Measurements from ENCODE around the gene PANK1.
"Not testable (repeated sequence)": the region's sequence is repeated elsewhere in the genome, so short reads cannot be mapped to it uniquely, and the experiment has no call there.

Gene PANK1

DNA sequence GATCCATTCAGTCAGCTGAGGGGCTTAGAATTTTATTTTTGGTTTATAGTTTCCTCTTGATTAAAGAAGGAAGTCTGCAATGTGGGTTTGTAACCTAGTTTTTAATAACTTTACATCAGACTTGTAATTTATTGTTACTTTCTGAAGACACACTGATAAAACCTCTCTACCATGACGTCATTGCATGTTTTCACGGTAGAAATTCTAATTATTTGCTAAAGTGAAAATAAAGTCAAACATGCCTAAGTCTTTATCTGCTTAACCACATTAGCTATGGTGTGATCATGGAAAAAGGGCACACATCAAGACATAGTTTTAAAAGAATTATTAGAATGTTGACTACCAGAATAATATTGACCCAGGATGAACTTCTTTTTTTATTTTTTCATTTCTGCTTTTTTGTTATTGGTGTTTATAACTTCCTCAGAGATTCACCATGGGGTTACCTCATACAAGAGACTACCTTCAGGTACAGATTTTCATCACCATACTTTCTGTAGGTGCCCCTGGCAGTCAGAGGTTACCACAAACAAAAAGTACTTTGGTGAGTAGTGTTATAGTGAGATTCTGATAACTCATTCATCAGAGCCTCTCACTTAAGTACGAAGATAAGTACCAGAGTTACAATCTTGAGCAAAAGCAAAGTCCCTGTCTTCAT lies 7.0 kb upstream of the PANK1 start:
- no peak for DNase-seq

DNA sequence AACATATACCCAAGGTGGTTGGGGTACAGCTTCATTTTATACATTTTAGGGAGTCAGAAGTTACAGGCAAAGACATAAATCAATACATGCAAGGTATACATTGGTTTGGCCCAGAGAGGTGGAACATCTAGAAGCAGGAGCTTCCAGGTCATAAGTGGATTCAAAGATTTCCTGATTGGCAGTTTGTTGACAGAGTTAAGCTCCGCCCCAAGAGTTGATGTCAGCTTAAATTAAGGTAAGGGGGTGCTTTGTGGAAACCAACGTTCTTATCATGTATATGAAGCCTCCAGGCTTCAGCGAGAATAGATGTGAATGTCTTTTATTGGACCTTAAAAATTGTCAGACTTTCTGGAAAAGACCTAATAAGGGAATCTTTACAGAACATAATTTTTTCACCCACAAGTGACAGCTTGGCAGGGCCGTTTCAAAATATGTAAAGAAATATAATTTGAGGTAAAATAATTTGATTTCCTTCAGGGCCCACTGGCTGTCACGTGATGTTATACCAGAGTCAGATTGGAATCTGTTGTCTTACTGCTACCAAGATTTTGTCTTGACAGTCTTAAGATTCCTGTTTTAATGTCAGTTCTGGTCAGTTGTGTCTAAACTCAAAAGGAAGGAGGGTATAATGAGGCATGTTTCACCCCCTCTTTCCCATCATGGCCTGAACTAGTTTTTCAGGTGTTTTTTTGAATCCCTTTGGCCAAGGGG lies 6.3 kb upstream of the PANK1 start:
- no peak for DNase-seq

DNA sequence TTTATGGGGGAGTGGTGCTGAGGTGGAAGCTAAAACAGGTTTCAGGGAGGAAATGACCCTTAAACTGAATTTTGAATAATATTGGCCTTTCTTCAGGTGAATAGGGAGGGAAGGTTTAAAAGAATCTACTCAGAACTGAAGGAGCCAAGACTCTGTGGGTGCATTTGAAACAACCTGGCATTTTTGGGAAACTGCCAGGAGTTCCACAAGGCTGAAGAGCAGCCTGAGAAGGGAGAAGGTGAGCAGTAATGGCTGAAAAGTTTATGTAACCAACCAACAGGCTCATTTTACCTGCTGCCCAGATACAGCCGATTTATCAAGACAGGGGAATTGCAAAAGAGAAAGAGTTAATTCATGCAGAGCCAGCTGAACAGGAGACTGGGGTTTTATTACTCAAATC lies 4.0 kb upstream of the PANK1 start:
- no peak for DNase-seq

DNA sequence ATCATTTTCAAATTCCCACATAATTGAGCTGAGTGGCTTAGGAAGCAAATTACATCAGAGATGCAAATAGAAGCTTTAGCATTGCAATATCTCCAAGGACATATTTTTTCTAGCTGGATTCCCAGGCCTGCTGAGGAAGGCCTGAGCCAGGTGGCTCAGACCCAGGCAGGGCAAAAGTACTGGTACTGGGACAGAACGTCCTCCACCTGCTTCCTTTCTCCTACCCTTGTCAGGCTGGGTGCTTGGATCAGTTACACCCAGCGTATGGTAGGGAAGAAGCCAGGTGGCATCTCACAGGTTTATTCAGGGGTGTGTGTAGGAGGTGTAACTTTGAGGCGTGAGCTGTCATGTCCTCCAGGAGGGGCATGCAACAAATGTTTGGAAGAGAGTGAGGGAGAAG lies 3.0 kb upstream of the PANK1 start:
- no peak for DNase-seq

DNA sequence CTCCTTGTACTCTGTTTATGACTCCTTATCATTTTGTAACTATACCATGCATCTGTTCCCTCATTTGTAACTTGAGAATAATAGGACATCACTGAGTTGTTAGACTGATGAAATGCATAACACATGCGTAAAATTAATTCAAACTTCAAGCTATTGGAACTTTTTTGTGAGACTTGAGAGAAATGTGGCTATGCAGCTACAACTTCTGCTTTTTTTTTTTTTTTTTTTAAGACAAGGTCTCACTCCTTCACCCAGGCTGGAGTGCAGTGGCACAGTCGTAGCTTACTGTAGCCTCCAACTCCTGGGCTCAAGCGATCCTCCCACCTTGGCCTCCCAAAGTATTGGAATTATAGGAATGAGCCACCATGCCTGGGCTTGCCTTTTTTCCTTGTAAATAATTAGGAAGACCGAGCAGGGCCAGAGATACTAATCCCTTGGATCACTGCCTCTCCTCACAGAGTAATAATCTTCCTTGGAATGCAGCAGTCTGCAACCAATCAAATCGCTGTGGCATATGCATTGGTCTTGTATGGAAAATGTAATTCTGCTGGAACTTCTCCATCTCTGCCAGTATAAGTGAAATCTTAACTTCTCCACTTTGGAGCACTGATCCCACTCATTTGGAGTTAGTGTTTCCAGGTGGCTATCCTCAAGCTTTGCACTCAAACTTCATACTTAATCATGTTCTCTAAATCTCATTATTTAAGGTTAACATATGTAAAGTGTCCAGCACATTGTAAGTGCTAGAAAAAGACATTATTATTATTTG lies 2.0 kb upstream of the PANK1 start:
- DNase-seq = peak; percentile 27

DNA sequence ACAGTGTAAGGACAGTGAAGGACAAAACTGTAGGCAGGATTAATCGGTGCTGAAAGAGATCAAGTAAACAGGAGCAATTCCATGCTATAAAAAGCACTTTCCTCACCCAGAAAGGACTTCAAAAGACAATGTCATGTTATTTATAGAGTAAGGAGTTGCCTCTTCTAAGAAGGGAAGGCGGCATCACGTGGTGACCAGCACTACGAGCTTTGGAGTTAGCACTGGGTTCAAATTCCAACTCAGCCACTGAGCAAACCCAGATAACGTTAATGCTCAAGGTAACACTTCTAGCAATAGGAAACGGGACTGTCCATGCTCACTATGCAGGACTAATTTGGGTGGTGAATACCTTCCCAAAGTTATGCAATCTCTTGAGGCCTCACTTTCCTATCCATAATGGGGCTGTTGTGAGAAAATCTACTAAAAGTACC lies 715 bp upstream of the PANK1 start:
- peak; percentile 55 for DNase-seq

DNA sequence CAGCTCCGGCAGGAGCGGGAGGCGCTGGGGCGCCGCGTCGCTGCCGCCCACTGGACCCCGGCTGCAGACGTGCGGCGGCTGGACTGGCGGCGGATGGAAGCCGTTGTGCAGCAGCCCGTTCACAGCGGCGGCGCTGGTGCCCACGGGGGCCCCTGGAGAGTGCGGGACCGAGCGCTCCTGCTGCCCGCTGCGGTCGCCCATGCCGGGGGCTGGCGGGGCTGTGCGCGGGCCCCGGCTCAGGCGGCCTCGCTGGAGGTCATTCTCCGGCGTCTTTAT lies 413 bp downstream of the PANK1 start:
- DNase-seq = no peak

DNA sequence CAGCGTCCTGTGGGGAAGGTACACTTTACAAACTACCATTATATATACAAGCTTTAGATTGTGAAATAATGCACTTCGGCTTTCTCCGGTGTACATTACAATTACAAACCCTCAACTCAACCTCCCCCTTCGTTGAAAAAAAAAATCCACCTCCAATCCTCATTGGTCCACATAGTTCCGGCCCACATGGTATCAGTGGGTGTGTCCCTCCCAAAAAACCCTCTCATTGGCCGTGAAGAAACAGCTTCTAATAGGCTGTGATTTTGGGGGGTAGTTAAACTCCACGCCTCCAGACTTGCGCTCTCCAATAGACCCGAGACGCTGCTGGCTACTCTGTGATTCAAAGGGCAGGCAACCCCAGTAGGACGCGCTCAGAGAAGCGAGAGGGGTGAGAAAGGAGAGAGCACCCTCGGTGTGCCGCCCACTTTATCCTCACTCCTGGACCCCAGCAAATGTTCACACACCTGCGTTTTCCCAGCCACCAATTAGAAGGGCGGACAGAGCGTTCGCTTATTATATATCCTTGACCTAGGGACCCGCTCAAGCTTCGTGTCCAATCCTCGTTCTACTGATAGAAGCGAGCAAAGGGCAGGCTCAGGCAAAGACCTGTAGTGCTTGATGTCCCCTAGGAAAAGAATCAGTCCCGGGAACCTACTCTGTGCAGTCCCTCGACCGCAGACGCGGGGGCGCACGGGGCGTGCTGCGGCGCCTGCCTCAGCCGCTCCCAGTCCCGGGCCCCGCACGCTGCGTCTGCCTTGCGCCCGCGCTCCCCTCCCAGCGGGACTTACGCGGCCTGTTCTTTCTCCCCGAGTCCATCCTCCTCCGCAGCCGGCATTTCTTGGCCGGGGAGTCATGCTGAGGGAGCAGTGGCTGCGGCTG lies 991 bp downstream of the PANK1 start:
- DNase-seq = peak; percentile 99

DNA sequence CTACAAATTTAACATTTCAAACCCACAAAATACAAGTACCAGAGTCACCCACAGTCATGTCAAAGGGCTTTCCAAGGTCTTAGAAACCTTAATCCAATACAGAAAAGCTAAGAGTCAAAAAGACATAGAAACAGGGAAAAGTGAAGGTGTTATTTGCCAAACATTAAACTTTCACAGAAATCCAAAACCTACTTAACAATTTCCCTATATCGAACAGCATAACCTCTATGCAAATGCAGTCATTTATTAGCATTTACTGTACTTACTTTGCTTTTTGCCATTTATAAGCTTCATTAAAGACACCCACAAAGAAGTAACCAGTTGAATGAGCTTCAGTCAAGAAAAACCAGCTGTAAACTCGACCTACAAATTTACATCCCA lies 1.6 kb downstream of the PANK1 start:
- DNase-seq = no peak

DNA sequence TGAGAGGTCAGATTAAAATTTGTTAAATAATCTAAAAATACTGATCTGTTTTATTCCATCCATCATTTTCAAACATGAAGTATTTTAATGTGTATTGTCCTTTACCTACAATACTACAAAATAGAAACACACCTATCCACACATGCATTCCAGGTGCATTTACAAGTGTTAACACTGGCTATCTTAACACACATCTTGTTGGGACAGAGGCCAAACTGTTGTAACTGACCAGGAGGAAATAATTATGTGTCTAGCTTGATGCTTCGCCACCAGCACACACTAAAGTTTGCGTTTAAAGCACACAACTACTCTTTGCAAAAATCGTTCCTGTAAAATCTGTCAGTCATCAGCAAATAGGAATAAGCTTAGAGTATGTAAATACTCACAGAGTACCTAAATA lies 2.8 kb downstream of the PANK1 start:
- no peak for DNase-seq

DNA sequence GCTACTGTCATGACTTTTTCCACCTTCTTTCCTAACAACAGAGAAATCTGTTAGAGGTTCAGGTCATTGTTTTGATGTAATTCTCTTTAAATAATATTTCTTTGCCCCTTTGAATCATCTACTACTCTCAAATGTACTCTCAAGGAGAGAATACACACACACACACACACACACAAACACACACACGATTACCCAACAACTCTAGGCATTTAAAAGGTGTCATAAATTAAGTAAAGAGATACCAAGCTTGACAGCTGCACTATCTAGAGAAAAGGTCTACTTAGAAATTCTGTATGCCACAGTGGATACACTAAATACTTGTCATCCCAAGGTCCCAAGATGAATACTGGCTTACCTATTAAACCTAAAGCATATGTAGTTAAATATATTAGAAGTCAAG lies 4.8 kb downstream of the PANK1 start:
- no peak for DNase-seq

DNA sequence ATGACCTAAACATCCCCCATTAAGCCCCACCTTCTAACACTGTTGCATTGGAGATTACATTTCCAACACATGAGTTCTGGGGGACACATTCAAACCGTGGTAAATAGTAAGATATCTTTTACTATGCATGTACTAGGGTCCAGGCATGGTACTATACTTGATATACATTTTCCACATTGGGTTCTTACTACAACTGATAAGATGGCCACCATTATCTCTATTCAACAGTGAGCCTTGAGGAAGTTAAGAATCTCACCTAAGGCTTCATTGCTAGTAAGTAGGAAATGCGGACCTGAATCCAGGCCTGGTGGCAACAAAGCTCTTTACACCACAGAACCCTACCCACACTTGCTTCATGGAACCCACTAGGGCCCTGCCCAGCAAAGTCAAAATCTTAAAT lies 5.7 kb downstream of the PANK1 start:
- peak; percentile 63 for DNase-seq

DNA sequence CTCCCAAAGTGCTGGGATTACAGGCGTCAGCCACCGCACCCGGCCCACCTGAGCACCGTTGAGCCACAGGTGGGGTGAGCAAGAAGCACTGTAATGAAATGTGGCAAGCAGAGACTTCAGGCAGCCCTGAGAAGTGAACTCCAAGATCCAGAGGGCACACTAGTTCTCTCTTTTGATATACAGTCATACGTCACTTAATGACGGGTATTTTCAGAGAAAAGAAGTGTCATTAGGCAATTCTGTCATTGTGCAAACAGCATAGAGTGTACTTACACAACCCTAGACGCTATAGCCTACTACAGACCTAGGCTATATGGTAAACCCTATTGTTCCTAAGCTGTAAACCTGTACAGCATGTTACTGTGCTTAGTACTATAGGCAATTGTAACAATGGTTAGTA lies 7.9 kb downstream of the PANK1 start:
- peak; percentile 58 for DNase-seq

DNA sequence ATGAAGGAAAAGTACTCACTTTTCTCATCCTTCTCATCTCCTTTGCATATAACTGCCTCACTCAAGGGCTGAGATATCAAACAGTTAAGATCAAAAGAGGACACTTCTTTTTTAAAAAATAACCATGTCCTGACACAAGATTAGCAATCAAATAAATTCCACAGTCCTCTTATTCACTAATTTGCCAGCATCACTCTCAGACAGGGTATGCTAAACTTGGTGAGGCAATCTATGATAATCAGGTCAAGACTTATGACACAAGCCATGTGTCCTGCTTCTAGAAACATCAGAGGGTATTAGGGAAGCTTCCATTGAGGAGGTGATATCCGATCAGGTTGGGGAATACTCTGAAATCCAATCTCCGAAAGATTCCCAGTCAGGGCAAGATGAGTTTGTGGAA lies 10.4 kb downstream of the PANK1 start:
- no peak for DNase-seq

DNA sequence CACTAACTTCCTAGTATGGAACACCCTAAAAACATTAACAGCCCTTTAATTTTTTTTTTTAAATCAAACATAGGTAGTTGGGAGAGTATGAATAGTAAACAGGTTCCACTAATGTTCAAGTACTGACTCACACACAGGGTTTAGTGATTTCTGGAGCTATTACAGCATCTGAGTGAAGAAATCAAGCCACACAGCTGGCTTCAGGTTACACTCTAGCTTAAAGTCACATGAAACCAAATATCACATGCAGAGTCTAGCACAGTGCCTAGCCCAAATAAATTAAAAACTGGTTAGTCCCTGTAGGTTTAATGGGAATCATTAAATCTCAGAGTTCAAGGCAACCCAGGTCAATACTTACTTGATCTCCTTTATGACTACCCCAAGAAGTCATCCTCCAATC lies 11.6 kb downstream of the PANK1 start:
- DNase-seq = no peak

DNA sequence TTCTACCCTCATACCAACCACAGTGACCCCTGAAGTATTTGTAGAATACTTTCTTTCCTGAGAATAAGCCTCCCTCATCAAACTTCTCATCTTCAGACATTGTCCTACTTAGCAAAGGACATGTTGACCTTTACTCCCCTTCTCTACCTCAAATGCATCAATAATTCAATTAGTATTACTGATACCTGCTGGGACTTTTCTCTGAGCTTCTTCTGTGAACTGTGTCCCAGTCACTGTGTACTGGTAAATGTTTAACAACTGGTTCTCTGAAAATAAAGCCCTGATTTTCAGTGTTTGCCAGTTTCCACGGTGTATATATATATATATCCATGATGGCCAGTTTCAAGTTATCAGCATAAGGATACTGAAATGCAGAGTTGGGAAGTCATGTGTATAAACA lies 12.2 kb downstream of the PANK1 start:
- no peak for DNase-seq

DNA sequence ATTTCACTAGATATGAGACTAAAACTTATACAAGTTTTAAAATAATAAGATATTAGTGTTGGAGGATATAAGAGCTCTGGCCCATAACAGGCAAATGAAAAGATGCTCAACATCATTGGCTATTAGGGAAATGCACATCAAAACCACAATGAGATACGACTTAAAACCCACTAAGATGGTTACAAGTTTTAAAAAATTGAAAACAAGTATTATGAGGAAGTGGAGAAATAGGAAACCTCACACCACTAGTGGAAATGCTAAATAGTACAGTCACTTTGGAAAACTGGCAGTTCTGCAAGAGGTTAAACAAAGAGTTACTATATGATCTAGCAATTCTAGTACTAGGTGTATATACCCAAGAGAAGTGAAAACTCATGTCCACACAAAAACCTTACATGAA lies 17.2 kb downstream of the PANK1 start:
- DNase-seq = peak; percentile 21

DNA sequence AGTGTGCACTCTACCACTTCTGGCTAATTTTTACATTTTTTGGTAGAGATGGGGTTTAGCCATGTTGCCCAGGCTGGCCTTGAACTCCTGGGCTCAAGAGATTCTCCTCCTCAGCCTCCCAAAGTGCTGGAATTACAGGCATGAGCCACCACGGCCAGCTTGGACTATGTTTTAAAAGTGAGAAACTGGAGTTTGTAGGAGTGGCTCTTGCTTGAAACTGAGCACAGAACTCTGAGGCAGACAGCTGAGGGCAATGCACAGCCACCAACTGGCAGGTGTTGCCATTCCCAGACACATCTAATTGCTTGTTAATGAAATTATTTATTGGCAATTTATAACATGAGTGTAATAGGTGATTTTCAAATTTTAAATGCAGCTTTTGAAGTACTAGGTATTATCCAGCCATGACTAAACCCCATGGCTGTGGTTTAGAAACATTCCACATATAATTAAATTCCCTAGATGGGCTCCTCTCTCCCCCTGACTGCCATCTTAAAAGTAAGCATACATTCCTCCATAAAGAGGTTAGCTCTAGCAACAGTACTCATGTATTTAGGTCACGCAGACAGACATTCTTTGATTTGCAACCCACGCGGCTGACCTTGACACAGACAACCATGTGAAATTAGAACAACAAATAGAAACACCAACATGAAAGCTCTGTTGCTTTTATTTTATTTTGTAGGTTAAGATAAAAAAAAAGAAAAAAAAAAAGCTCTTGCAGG lies 19.8 kb downstream of the PANK1 start:
- no peak for DNase-seq

DNA sequence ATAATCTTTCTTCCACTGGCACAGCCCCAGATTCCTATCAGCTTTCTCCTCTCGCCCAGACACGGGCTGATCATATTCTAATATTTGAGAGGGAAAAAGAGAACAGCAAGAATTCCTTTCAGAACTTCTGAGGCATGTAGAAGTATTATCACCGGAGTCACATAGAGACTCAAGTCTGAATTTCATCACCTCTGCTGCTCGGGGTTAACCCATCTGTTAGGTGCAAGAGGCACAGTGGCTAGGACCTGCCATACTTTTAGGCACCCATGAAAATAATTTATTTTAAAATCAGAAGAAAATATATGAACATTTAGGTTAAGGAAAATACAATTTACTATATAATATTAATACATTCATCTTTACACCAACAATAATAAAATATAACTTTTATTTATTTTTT lies 21.0 kb downstream of the PANK1 start:
- DNase-seq = no peak

DNA sequence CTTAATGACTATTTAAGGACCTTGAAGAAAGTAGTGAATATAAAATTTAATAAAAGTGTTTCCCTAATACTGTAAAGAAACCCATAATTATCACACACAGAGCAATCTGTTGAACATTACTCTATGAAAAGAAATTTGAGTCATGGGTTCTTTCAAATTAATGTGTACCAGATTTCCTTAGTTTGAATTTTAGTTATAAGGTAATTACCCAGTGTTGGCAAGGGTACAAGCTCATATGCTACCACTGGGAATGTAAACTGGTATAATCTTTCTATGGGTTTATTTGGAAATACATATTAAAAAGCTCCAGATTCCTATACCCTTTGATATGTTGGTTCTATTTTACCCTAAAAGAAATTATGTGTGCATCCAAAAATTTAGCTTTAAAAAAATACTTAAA lies 22.9 kb downstream of the PANK1 start:
- no peak for DNase-seq

DNA sequence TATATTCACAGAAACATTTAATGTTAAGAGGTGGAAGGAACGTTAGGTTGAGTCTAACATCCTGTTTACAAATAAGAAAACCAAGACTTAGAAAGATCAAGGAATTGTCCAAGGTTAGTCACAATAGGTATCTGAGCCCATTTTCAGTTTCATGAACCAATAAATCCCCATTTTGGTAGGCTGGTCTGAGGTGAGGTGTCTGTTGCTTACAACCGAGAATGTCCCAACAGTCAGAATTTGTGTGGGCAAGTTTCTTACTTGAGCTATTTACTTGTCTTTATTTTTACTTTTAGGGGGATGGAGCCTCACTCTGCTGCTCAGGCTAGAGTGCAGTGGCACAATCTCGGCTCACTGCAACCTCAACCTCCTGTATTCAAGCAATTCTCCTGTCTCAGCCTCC lies 23.6 kb downstream of the PANK1 start:
- no peak for DNase-seq

DNA sequence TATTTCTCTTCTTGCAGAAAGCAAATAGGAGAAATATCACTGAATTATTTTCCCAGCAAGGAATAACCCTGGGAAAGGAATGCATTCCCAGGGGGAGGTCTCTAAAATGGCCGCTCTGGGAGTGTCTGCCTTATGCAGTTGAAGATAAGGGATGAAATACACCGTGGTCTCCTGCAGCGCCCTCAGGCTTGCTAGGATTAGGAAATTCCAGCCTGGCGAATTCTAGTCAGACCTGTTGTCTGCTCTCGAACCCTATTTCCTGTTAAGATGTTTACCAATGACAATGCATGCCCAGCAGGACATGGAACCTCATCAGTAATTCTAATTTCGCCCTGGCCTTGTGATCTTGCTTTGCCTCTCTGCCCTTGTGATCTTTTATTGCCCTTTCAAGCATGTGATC lies 24.7 kb downstream of the PANK1 start:
- DNase-seq = not testable (repeated sequence)

DNA sequence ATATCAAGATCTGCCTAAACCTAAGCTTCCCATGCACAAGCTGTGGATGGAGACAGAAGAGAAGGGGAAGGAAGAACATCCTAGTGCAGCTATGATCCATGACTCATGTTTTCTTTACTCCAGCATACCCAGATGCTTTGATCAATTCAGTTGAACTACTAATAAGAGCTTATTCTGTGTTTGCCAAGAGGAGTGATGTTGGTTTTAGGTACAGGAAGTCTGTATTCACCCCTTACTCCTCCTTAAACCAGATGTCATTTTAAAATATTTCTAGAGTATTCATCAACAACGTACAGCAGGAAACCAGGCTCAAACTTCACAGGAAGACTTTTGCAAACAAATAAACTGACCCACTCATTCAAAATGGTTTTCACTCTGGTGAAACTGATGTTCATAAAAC lies 29.2 kb downstream of the PANK1 start:
- DNase-seq = no peak
